Kidney (tissue), 14 donors: ENCODE results near the gene DNLZ. TPM values are rescaled to one million over a fixed set of nuclear protein-coding genes. Genes with fewer than 3 reads are reported as not detected.

ENCODE experiments used
- DNase-seq, 5 donors: peaks; one replicate each; pipeline ENCODE4 v3.0.0-alpha.2; 2013 to 2020
- FAIRE-seq: peaks from 2 replicates; lab custom pipeline; 2012; peaks lifted over from hg19 to GRCh38; lab: Jason Lieb, UNC
- H3K27ac ChIP-seq, 2 donors: one replicate each; pipeline ENCODE4 v1.7.0; 2013; ENCODE audit warnings: low read depth in 2 of 2, low read length in 2 of 2, inconsistent platforms in 1 of 2
- H3K27me3 ChIP-seq: one replicate; pipeline ENCODE4 v1.7.1; 2013; ENCODE audit warnings: low read length, inconsistent platforms; ENCODE audit not compliant: control insufficient read depth, insufficient read depth
- H3K36me3 ChIP-seq, 3 donors: one replicate each; pipeline versions ENCODE4 v1.7.0 to v1.7.1; 2013; ENCODE audit warnings: low read length in 3 of 3, control low read depth in 1 of 3, inconsistent platforms in 1 of 3; ENCODE audit not compliant: insufficient read depth in 3 of 3, control insufficient read depth in 2 of 3
- H3K4me1 ChIP-seq, 3 donors: one replicate each; pipeline versions ENCODE4 v1.7.0 to v1.7.1; 2013; ENCODE audit warnings: low read length in 3 of 3, inconsistent platforms in 1 of 3, low read depth in 1 of 3; ENCODE audit not compliant: control insufficient read depth in 2 of 3, insufficient read depth in 2 of 3
- H3K4me3 ChIP-seq, 3 donors: one replicate each; pipeline versions ENCODE4 v1.7.0 to v1.8.1; 2013; ENCODE audit warnings: low read length in 3 of 3, control low read depth in 1 of 3, inconsistent platforms in 1 of 3
- H3K9ac ChIP-seq, 3 donors: one replicate each; pipeline versions ENCODE4 v1.7.0 to v1.7.1; 2013; ENCODE audit warnings: low read length in 3 of 3, control low read depth in 1 of 3, inconsistent platforms in 1 of 3
- H3K9me3 ChIP-seq, 3 donors: one replicate each; pipeline versions ENCODE4 v1.7.0 to v1.7.1; 2013; ENCODE audit warnings: low read length in 3 of 3, control low read depth in 1 of 3, inconsistent platforms in 1 of 3; ENCODE audit not compliant: control insufficient read depth in 2 of 3, insufficient read depth in 1 of 3
- intact Hi-C: fragments of 100-400 bp; cut with DNase I; formaldehyde crosslinking; loops from one replicate; pipeline ENCODE4 v1.11.1; 2022
- polyA plus RNA-seq: library from polyadenylated mRNA; stranded (reverse); fragments of 350-450 nt; fragmentation: Illumina TruSeq; extraction: RNeasy Lipid Tissue Mini Kit (QIAGEN cat#74804); gene quantifications from one replicate; pipeline ENCODE4 v1.2.3, GENCODE V29; 2014; ENCODE audit warnings: low read depth, low replicate concordance; ENCODE audit not compliant: insufficient read depth
- total RNA-seq: library from RNA; stranded (reverse); fragmentation: NEBNext Ultra II Directional; extraction: Animal tissue kit (Norgen Biotek cat#: 25700); gene quantifications from one replicate; pipeline ENCODE4 v1.2.1, GENCODE V29; 2021
- TF ChIP-seq, protein P1 (sequence below): IDR thresholded peaks from 3 replicates; pipeline ENCODE4 v1.5.1; 2012; ENCODE audit warnings: mild to moderate bottlenecking, moderate library complexity, borderline replicate concordance; ENCODE audit not compliant: insufficient read depth; ENCODE audit errors: extremely low read depth
- donor health status: control.
- donor health status: control.
- donor health status: control.
- donor health status: control.
- donor health status: control.
- donor health status: DM: yes; HTN: yes; CAD: no.
- donor health status: Normal renal cell carcinoma (clear cell type).

The DNLZ gene
- total and polyA plus RNA-seq, 2 donors from 2014 or later, result 22.1 to 30.4 TPM

DNA sequence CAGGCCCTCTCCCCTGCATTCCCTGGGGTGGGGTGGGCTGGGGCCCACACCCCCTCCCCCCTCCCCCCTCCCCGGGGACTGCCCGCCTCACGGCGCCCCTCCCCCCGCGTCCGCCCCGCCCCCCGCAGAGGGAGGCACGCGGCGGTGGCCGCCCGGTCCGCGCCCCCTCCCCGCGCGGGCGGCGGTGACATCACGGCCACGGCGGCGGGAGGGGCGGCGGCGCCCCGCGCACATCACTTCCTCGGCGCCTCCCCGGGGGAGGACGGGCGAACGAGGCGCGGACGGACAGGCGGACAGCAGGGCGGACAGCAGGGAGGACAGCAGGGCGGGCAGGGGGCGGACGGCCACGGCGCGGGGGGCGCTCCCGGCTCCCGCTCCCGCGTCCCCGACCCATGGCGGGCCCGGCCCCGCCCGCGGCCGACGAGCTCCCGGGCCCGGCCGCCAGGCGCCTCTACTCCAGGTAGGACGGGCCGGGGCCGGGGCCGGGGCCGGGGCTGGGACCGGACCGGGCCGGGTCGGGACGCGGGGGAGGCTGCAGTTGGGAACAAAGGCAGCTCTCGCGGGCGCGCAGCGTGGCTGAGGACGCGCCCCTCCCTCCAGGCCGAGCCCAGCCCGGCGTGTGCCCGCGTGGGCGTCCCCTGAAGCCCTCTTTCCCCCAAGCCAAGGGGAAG is 36.1 kb downstream of the DNLZ start, which contains the start of gene GPSM1:
Gene GPSM1, plus strand, starts transcription at position 236 of the 671 bp plus-strand sequence. Its CDS starts 157 bp downstream, at position 393.
- intact Hi-C loops, result no loop called here
- Histone ChIP-seq H3K9ac (peak within 1 kb of the TSS; percentile 30 to 77 (median 41)), H3K27me3 (no peaks in the 10 kb centered on the region), H3K4me3 (peak within 1 kb of the TSS; percentile 10 to 53 (median 52)), H3K36me3 (no peaks in the 10 kb centered on the region), H3K4me1 (peaks cover 0 to 13% (median 0%) of the 10 kb centered on the region in 3 donors), H3K27ac (peak within 1 kb of the TSS; percentile 32 to 75), H3K9me3 (no peaks in the 10 kb centered on the region)
- DNase-seq (peak in 4 of 5 donors; percentile 54 to 88 (median 82)), FAIRE-seq (no peak)
- TF ChIP-seq, protein P1, sequence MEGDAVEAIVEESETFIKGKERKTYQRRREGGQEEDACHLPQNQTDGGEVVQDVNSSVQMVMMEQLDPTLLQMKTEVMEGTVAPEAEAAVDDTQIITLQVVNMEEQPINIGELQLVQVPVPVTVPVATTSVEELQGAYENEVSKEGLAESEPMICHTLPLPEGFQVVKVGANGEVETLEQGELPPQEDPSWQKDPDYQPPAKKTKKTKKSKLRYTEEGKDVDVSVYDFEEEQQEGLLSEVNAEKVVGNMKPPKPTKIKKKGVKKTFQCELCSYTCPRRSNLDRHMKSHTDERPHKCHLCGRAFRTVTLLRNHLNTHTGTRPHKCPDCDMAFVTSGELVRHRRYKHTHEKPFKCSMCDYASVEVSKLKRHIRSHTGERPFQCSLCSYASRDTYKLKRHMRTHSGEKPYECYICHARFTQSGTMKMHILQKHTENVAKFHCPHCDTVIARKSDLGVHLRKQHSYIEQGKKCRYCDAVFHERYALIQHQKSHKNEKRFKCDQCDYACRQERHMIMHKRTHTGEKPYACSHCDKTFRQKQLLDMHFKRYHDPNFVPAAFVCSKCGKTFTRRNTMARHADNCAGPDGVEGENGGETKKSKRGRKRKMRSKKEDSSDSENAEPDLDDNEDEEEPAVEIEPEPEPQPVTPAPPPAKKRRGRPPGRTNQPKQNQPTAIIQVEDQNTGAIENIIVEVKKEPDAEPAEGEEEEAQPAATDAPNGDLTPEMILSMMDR, result no peak

GRCh38 chr9:136326761-136327303 is 36.7 kb downstream of the DNLZ start:
- Histone ChIP-seq H3K36me3 (no peaks in the 10 kb centered on the region), H3K9me3 (no peaks in the 10 kb centered on the region), H3K27me3 (no peaks in the 10 kb centered on the region), H3K9ac (peak overlapping the region in 1 of 3 donors; percentile 12), H3K4me3 (no peak overlapping the region), H3K4me1 (peaks cover 0 to 13% (median 0%) of the 10 kb centered on the region in 3 donors), H3K27ac (peak overlapping the region; percentile 32)
- FAIRE-seq (no peak), DNase-seq (peak in 2 of 5 donors; percentile 78 to 82)
- intact Hi-C loops, result no loop called here
- TF ChIP-seq, protein P1, result no peak

GRCh38 chr9:136326061-136326760 is 37.3 kb downstream of the DNLZ start:
- H3K36me3 ChIP-seq, result no peaks in the 10 kb centered on the region
- TF ChIP-seq, protein P1, result no peak
- intact Hi-C loops, result no loop called here
- FAIRE-seq (no peak), DNase-seq (peak; percentile 75 to 86 (median 82))
- H3K9me3 ChIP-seq, result no peaks in the 10 kb centered on the region
- H3K4me3 ChIP-seq, result no peak overlapping the region
- H3K9ac ChIP-seq, result peak overlapping the region in 1 of 3 donors; percentile 12
- H3K27ac ChIP-seq, result peak overlapping the region; percentile 32 to 75
- H3K27me3 ChIP-seq, result no peaks in the 10 kb centered on the region
- peaks cover 0 to 13% (median 0%) of the 10 kb centered on the region in 3 donors for H3K4me1 ChIP-seq
